Measurements from ENCODE around the gene ZNF469.

The ZNF469 gene

GRCh38 chr16:88409296-88410065 lies 26.7 kb downstream of the ZNF469 start:
- DNase-seq (ENCODE audit: low read depth in 2 of 2) = no peak

GRCh38 chr16:88410297-88410968 lies 27.7 kb downstream of the ZNF469 start:
- peak in 1 of 2 donors; percentile 4 for DNase-seq (ENCODE audit: low read depth in 2 of 2)

GRCh38 chr16:88411951-88412576 lies 29.3 kb downstream of the ZNF469 start:
- DNase-seq (ENCODE audit: low read depth in 2 of 2) = no peak

- no peak for DNase-seq (ENCODE audit: low read depth in 2 of 2)
Observed at GRCh38 chr16:88412766-88413165, 30.0 kb downstream of the ZNF469 start.

GRCh38 chr16:88413231-88413630 lies 30.5 kb downstream of the ZNF469 start:
- DNase-seq (ENCODE audit: low read depth in 2 of 2) = no peak

GRCh38 chr16:88413631-88414030 lies 30.9 kb downstream of the ZNF469 start:
- no peak for DNase-seq (ENCODE audit: low read depth in 2 of 2)

- DNase-seq (ENCODE audit: low read depth in 2 of 2) = no peak
Observed at GRCh38 chr16:88414521-88415380, 32.0 kb downstream of the ZNF469 start.

- no peak for DNase-seq (ENCODE audit: low read depth in 2 of 2)
Observed at GRCh38 chr16:88415381-88415705, 32.6 kb downstream of the ZNF469 start.

- DNase-seq (ENCODE audit: low read depth in 2 of 2) = no peak
Observed at GRCh38 chr16:88415713-88416323, 33.1 kb downstream of the ZNF469 start.

GRCh38 chr16:88416686-88417085 lies 33.9 kb downstream of the ZNF469 start:
- no peak for DNase-seq (ENCODE audit: low read depth in 2 of 2)

- no peak for DNase-seq (ENCODE audit: low read depth in 2 of 2)
Observed at GRCh38 chr16:88417684-88418476, 35.1 kb downstream of the ZNF469 start.

GRCh38 chr16:88418869-88419268 lies 36.1 kb downstream of the ZNF469 start:
- DNase-seq (ENCODE audit: low read depth in 2 of 2) = no peak

GRCh38 chr16:88419790-88420189 lies 37.0 kb downstream of the ZNF469 start:
- no peak for DNase-seq (ENCODE audit: low read depth in 2 of 2)

GRCh38 chr16:88420496-88420895 lies 37.7 kb downstream of the ZNF469 start:
- no peak for DNase-seq (ENCODE audit: low read depth in 2 of 2)

- DNase-seq (ENCODE audit: low read depth in 2 of 2) = no peak
Observed at GRCh38 chr16:88421301-88421700, 38.5 kb downstream of the ZNF469 start.

GRCh38 chr16:88421871-88422433 lies 39.2 kb downstream of the ZNF469 start:
- no peak for DNase-seq (ENCODE audit: low read depth in 2 of 2)

GRCh38 chr16:88422733-88423447 lies 40.1 kb downstream of the ZNF469 start:
- no peak for DNase-seq (ENCODE audit: low read depth in 2 of 2)

- DNase-seq (ENCODE audit: low read depth in 2 of 2) = no peak
Observed at GRCh38 chr16:88423448-88423850, 40.7 kb downstream of the ZNF469 start.

GRCh38 chr16:88424587-88425235 lies 42.0 kb downstream of the ZNF469 start:
- DNase-seq (ENCODE audit: low read depth in 2 of 2) = no peak

Measured in activated CD8-positive, alpha-beta memory T cell treated with anti-CD3 and anti-CD28 coated beads for 4 hours (primary cell).